Vagina (tissue), 2 donors: ENCODE results near the gene PRF1.

Experiments
- CTCF ChIP-seq, 3 experiments: fragments of 450-650 bp in 2 of 3; fragments of 200-600 bp in 1 of 3; sonication (generic) in 1 of 3; IDR thresholded peaks; one replicate each; pipeline ENCODE4 v1.5.1; 2017 to 2019; ENCODE audit warnings: antibody characterized with exemption in 3 of 3, mild to moderate bottlenecking in 2 of 3, moderate library complexity in 2 of 3
- POLR2A ChIP-seq, 2 donors: fragments of 450-650 bp; IDR thresholded peaks; one replicate each; pipeline ENCODE4 v1.6.1; 2017; ENCODE audit warnings: antibody characterized with exemption in 2 of 2, mild to moderate bottlenecking in 2 of 2, moderate library complexity in 2 of 2

GRCh38 chr10:70555371-70555770, 47.2 kb downstream of the PRF1 start:
- no peak for TF ChIP-seq CTCF (IDR thresholded peaks at IDR 0.05)
- TF ChIP-seq POLR2A (IDR thresholded peaks at IDR 0.05): no peak
